Measurements from ENCODE around the gene AKT3.

GRCh38 chr1:243514927-243515326 is 335.1 kb downstream of the AKT3 start:
- TF ChIP-seq CTCF (conservative IDR thresholded peaks at IDR 0.05; ENCODE audit: low read depth, low read length) (no peak), EZH2 (IDR thresholded peaks at IDR 0.05; ENCODE audit: low read length, unreplicated experiment) (no peak), EZH2phosphoT487 (IDR thresholded peaks at IDR 0.05; ENCODE audit: borderline replicate concordance, low read length) (no peak)
